HG03521 (cell line): ENCODE data around the gene TECPR1.
"Not testable (repeated sequence)": the region's sequence is repeated elsewhere in the genome, so short reads cannot be mapped to it uniquely, and the experiment has no call there.

Source experiments
- ATAC-seq: cut with Tn5 transposase; IDR thresholded peaks from one replicate; pipeline ENCODE4 v1.9.1; 2021; ENCODE audit warnings: mild to moderate bottlenecking, moderate library complexity; ENCODE audit not compliant: unreplicated experiment

TECPR1 gene

GRCh38 chr7:98230746-98231471 is 21.1 kb downstream of the TECPR1 start:
- no peak for ATAC-seq

- ATAC-seq = no peak
Observed at GRCh38 chr7:98229991-98230745, 21.9 kb downstream of the TECPR1 start.

DNA sequence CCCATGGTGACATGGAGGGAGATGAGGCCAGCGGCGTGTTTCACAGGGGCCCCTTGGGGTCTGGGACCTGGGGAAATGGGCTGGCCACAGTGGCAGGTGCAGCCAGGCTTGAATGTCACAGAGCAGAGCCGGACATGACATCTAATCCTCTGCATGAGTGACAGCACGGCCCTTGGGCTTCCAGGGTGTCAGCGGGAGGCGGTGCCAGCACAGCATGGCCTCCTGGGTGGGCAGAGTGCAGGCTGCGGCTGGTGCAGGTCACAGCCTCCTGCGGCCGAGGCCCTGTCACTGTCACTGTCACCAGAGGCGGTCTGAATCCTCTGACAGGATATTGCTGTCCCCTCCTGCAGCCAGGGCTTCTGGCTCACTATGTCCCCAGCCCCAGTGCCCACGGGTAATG is 22.6 kb downstream of the TECPR1 start:
- no peak for ATAC-seq

GRCh38 chr7:98228801-98229200 is 23.2 kb downstream of the TECPR1 start:
- no peak for ATAC-seq

DNA sequence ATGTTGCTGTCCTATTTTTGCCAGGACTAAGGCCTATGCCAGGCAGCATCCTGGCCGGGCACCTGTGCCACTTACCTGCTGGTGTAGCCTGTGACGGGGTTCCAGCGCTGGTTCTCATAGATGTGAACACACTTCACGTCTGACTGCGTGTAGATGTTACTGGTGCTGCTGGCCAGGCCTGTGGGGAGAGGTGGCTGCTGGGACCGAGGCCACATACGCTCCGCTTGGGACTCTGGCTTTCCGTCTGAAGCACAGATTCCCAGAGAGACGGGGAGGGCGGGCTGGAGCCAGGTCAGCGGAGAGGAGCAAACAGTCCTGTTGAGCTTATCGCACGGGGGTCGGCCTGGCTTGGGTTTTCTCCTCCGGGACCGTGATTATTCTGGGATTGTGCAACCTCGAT is 24.1 kb downstream of the TECPR1 start:
- no peak for ATAC-seq

DNA sequence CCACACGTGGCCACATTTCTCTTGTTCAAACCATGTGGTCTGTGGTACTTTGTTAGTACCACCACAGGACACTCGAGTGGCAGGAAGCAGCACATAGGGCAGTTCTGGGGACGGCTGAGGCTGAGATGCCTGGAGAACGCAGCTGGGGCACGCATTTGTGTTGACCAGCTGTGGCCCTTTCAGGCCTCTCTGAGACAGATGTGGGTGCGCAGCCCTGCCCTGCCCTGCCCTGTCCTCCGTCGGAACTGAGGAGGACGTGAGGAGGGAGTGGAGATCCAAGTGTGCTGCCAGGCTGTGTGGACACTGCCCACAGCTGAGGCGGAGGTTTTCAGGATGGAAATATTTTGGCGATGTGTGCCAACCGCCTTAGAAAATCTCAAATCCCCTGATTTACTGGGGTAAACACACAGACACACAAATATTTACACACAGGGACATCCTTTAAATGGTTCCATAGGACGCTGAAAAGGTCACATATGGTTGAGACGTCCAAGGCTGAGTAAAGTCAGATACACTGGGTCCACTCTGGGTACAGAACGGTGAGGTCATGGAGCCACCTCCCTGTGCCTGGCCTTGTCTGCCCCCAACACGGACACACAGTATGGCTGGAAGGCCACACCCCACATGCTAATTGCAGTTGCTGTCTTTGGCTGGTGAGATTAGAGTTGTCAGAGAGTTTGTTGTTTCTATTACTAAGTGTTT is 26.0 kb downstream of the TECPR1 start:
- no peak for ATAC-seq

DNA sequence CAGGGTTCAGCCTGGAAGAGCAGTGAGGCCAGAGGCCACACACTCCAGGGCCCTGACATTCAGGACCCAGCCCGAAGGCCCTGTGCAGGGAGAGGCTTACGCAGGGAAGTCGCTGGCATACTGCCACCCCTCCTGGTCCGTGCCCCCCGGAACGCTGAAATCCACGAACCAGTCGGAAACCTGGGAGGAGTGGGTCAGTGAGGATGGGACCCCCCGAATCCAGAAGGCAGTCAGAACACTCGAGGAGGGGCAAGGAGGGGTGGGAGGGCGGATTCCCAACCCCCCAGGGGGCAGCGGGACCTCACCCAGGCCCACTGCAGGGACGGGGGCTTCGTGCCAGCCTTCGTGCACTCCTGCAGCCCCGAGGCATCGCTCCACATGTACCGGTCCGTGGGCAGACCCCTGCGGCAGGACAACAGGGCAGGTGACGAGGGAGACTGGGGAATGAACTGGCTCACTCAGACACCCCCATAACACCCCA is 27.3 kb downstream of the TECPR1 start:
- no peak for ATAC-seq

DNA sequence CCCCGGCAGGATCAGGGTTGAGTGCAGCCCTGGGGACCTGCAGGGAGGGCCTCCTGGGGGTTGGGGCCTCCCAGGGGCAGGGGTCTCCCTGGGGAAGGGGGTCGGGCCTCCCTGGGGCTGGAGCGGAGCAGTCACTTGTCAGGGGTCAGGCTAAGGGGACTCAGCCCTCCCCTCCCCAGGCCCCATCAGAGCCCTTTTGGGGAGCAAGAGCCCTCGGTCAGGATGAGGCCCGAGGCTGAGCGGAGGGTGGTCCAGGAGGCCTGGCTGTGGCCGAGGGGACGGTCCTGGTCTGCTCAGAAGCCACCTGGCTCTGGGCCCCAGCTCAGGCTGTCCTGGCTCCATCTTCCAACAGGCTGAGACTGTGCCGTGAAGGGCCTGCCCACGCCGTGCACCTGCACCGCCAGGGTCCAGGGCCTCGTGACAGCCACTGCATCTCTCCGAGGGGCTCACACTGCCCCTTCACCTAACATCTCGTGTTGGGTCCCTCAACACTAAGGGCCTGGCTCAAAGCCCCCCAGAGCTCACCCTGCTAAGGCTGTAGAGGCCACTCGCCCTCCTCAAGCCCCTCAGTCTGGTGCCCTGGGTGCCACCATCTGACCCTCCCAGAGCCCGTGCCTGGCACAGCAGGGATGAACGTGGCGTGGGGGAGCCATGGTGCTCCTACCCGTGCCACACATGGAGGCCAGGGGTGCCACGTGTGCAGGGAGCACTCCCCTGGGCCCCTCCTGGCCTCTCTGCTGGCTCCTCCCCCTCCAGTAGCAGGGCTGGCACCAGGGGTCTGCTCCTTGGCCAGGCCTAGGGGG is 27.9 kb downstream of the TECPR1 start:
- ATAC-seq = no peak

DNA sequence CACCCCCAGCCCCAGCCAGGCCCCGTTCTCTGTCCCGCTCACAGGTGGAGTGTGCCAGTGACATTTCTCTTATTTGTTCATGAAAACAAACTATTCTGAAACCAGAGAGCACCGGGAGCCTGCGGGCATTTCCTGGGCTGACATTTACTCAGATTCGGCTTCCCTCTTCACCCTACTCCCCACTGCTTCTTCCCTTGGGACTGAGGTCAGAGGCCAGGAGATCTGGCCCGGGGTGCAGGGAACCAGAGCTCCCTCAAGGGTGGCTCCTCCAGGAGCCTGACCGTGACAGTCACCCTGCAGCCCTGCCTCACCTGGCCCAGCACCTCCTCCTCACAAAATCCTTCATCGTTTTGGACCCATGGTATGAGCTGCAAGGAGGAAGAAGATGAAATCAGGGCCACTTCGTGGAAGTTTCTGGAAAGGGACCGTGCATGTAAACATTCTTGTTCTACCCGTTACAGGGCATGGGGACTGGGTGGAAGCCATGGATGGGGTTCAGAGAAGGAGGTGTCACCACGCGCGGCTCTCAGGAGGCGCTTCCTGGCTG is 28.6 kb downstream of the TECPR1 start:
- no peak for ATAC-seq

- ATAC-seq = no peak
Observed at GRCh38 chr7:98222533-98223195, 29.4 kb downstream of the TECPR1 start.

GRCh38 chr7:98221611-98222532 is 30.2 kb downstream of the TECPR1 start:
- no peak for ATAC-seq

GRCh38 chr7:98219382-98219781 is 32.6 kb downstream of the TECPR1 start:
- not testable (repeated sequence) for ATAC-seq

- ATAC-seq = no peak
Observed at GRCh38 chr7:98217623-98218582, 34.1 kb downstream of the TECPR1 start.

- no peak for ATAC-seq
Observed at GRCh38 chr7:98216941-98217622, 35.0 kb downstream of the TECPR1 start.

DNA sequence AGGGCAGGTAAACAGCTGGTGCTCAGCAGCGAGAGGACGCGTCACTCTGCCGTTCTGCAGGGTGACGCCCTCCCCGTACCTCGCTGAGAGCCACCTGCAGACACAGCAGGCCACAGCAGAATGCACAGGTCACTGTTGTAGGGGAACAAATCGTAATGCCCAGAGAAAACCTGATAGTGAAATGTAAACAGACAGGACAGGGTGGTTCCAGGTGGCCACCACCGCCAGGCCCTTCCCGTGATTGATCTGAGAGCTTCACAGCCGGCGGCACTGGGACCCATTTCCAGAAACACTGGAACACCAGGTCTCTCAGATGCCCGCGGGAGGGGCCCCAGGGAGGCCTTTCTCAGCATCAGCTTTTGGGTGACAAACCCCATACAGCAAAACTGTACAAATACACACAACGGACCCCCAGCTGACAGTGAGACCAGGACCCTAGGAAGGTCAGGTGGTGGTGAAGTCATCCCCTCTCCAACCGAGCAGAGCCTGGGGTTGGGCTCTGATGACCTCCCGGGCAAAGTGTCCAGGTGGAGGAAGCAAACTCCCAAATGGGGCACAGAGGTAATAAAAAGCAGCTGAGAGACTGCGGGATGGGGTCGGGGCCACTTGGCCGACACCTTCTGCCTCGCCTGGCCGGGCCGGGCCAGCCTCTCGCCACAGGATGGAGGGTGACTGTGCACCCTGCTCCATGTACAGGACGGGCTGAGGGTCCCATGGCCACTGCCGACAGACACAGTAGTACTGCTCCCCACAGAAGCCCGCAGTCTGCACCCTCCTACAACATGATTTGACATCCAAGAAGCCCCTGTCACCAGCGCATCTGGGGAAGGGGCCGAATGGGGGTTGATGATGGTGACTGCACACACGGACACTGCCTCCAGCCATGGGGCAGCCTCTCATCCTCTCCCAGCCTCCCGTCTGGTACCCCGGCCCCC is 36.2 kb downstream of the TECPR1 start:
- ATAC-seq = no peak

DNA sequence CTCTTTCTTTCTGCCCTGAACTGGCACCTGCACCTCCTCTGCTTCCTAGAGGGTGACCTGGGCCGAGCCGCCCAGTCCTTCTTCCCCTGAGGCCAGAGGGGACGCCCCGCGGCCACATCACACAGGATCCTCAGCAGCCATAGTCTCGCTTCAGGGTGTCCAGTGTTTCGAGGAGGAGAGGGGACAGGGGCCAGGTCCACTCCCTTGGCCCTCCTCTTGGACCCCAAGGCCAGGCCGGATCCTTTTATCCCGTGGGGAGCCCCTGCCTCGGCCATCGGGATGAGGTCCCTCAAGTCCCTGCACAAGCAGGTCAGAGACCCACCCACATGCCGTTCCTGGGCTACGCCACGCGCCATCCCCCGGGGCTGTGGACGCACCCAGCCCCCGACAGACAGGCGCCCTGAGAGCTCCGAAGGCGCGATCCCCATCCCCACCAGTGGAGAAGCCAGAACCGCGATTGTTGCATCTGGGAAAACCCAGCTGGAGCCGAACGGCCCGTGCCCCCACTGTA is 37.2 kb downstream of the TECPR1 start:
- no peak for ATAC-seq
